Subcutaneous adipose tissue (tissue), 4 donors: Measurements from ENCODE around the gene CCDC88C. TPM values are rescaled to one million over a fixed set of nuclear protein-coding genes. Genes with fewer than 3 reads are reported as not detected.

Experiments used
- total RNA-seq, 4 donors: library from RNA; depleted of rRNA; stranded (reverse); fragments of >200 nt; gene quantifications; one replicate each; pipeline ENCODE4 v1.1.0, GENCODE V29; 2016
- TF ChIP-seq, protein P1 (sequence below): fragments of 450-650 bp; IDR thresholded peaks from one replicate; pipeline ENCODE4 v1.5.1; 2016; ENCODE audit warnings: low read depth, mild to moderate bottlenecking, control low read depth, antibody characterized with exemption, moderate library complexity

The CCDC88C gene
- total RNA-seq, 4 donors from 2014 or later: 7.3 to 16.2 (median 8.8) TPM

GRCh38 chr14:91361233-91361811 lies 56.3 kb downstream of the CCDC88C start:
- TF ChIP-seq, protein P1, sequence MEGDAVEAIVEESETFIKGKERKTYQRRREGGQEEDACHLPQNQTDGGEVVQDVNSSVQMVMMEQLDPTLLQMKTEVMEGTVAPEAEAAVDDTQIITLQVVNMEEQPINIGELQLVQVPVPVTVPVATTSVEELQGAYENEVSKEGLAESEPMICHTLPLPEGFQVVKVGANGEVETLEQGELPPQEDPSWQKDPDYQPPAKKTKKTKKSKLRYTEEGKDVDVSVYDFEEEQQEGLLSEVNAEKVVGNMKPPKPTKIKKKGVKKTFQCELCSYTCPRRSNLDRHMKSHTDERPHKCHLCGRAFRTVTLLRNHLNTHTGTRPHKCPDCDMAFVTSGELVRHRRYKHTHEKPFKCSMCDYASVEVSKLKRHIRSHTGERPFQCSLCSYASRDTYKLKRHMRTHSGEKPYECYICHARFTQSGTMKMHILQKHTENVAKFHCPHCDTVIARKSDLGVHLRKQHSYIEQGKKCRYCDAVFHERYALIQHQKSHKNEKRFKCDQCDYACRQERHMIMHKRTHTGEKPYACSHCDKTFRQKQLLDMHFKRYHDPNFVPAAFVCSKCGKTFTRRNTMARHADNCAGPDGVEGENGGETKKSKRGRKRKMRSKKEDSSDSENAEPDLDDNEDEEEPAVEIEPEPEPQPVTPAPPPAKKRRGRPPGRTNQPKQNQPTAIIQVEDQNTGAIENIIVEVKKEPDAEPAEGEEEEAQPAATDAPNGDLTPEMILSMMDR: no peak

DNA sequence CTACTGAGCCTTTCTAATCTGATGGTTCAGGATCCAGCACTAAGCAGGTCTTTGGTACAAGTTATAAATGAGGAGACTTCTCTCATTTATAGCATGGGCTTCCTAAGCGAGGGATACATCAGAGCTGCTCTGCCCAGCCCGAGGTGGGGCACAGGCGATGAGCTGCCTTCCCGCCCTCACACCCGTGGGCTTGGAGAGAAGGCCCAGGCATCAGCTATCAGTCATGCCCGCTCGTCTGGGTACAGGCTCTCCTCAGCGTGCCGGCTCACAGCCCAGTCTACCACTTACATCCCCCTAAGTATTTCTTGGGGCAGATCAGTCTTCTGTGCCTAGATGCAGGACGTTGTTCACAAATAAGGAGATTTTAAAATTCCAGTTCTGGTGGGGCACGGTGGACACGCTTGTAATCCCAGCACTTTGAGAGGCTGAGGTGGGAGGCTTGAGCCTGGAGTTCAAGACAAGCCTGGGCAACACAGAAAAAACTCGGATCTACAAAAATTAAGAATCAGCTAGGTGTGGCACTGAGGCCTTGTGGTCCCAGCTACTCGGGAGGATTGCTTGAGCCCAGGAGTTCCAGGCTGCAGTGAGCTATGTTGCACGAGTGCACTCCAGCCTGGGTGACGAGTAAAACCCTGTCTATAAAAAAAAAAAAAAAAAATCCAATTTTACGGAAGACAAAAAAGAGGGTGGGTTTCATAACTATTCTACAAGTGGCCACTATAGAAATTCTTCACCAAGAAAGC lies 57.0 kb downstream of the CCDC88C start:
- TF ChIP-seq, protein P1: no peak

DNA sequence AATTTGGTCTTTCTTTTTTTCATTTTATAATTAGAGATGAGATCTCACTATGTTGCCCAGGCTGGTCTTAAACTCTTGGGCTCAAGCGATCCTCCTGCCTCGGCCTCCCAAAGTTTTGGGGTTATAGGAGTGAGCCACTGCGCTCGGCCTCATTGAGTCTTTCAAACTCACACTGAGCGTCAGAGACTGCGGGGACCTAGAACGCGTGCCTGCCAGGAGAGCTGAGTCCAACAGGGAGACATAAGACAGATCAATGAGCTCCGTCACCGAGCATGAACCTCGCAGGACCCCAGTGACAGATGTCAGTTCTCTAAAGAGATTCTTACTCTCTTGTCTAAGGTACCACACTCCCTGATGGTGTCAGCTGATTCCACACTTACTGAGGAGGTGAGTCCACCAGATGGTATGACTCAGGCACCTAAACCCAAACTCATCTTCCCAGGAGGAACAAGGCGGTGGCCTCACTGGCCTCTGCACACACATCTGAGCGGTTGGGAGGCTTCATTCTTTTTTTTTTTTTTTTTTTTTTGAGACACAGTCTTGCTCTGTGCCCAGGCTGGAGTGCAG lies 58.9 kb downstream of the CCDC88C start:
- TF ChIP-seq, protein P1: no peak

DNA sequence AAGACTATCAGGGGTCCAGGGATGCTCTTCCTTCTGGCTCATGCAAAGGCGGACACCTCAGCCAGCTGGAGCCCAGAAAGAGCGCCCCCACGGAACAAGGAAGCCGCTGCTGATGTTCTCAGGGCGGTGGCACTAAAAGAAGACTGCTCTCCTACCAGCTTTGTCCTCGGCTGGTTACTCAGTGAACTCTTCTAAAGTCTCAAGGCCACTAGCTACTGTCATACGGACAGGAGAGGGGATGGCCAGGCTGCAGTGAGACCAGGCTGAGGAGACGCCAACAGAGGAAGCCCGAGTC lies 59.6 kb downstream of the CCDC88C start:
- TF ChIP-seq, protein P1: no peak

- TF ChIP-seq, protein P1: no peak
These were observed 60.2 kb downstream of the CCDC88C start for GRCh38 chr14:91357272-91358024.

DNA sequence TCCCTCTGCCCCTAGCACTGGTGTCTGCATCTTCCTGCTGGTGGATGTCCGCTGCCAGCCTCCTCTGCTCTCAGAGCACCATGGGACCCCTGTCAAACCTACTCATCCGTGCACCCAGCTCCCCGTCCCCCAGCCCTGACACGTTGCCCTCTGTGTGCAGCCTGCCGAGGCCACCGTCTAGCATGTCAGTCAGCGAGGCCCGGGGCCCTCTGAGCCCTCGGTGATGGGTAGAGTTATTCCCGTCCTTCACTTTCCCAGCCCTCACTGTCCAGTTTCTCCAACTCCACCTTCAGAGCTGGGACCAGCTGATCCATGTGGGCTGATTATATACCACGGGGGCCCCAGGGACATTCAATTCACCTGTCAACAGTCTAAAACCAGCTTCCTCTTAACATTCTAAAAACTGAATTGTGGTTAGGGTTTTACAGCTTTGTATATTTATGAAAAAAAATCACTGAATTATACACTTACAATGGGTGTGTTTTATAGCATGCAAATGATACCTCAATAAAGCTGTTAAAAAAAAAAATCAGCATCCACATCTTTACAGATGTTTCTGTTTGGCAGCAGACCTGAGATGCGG lies 61.3 kb downstream of the CCDC88C start:
- TF ChIP-seq, protein P1: no peak
